Activated naive CD8-positive, alpha-beta T cell treated with anti-CD3 and anti-CD28 coated beads for 36 hours (primary cell): Measurements from ENCODE around the gene ELFN2. TPM values are rescaled to one million over a fixed set of nuclear protein-coding genes. Genes with fewer than 3 reads are reported as not detected.
A peak's percentile ranks its signal among the peaks of the same experiment; 100 is the strongest.

Experiments used
- DNase-seq: peaks from one replicate; pipeline ENCODE4 v3.0.0; 2021
- H3K27ac Mint-ChIP-seq: one replicate; pipeline ENCODE4 v1.8.0; 2022; ENCODE audit warnings: mild to moderate bottlenecking, moderate library complexity, mixed read lengths
- H3K27me3 Mint-ChIP-seq: one replicate; pipeline ENCODE4 v1.8.0; 2022; ENCODE audit warnings: mild to moderate bottlenecking, mixed read lengths
- H3K36me3 Mint-ChIP-seq: one replicate; pipeline ENCODE4 v1.8.0; 2021; ENCODE audit warnings: mild to moderate bottlenecking, mixed read lengths
- H3K4me1 Mint-ChIP-seq: one replicate; pipeline ENCODE4 v1.8.0; 2021; ENCODE audit warnings: mixed read lengths
- H3K4me3 Mint-ChIP-seq: one replicate; pipeline ENCODE4 v1.8.0; 2022; ENCODE audit warnings: mild to moderate bottlenecking, moderate library complexity, mixed read lengths
- H3K9me3 Mint-ChIP-seq: one replicate; pipeline ENCODE4 v1.8.0; 2022; ENCODE audit warnings: mixed read lengths
- total RNA-seq, 2 experiments: library from RNA; stranded (reverse); gene quantifications; one replicate each; pipeline ENCODE4 v1.2.3, GENCODE V29; 2021

The ELFN2 gene
- total RNA-seq, 2 experiments from 2014 or later: 0.06 to 0.20 TPM

DNA sequence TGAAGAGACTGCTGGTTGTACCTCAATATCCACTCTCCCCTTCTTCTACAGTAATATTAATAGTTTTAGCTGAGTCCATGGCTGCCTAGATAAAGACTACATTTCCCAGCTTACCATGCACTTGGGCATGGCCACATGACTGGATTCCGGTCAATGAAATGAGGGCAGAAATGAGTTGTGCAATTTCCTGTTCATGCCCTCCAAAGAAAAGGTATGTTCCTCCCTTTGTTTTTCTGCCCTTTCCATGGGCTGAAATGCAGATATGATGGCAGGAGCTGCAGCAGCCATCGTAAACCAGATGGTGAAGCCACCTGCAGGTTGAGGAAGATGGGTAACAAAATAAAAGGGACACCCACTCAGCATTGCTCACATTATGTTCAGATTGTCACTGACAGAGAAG, 15.3 kb upstream of the ELFN2 start:
- no peak for DNase-seq
- Mint-ChIP-seq H3K4me3 (no peak overlapping the region), H3K36me3 (peaks cover 3% of the 10 kb centered on the region), H3K27me3 (no peaks in the 10 kb centered on the region), H3K4me1 (peaks cover 4% of the 10 kb centered on the region), H3K9me3 (peaks cover 3% of the 10 kb centered on the region), H3K27ac (no peak overlapping the region)

DNA sequence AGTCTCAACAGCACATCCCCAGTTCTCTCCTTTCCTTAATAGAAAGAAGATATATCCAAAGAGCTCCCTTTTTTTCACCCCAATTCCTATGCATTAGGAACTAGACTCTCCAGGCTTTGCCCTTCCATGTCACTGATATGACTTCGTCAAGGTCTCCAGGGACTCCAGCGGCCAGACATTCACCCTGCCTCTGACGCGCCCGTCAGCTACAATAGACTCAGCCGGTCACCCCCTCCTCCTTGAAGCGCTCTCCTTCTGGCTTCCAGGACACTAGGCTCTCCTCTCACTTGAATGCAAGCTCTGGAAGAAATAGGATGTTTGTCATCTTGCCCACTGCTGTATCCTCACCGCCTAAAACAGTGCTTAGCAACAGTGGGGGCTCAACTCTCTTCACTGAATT, 14.9 kb upstream of the ELFN2 start:
- H3K4me1 Mint-ChIP-seq: peaks cover 4% of the 10 kb centered on the region
- no peaks in the 10 kb centered on the region for H3K27me3 Mint-ChIP-seq
- H3K9me3 Mint-ChIP-seq: peaks cover 3% of the 10 kb centered on the region
- H3K4me3 Mint-ChIP-seq: no peak overlapping the region
- H3K36me3 Mint-ChIP-seq: peaks cover 3% of the 10 kb centered on the region
- no peak overlapping the region for H3K27ac Mint-ChIP-seq
- no peak for DNase-seq

DNA sequence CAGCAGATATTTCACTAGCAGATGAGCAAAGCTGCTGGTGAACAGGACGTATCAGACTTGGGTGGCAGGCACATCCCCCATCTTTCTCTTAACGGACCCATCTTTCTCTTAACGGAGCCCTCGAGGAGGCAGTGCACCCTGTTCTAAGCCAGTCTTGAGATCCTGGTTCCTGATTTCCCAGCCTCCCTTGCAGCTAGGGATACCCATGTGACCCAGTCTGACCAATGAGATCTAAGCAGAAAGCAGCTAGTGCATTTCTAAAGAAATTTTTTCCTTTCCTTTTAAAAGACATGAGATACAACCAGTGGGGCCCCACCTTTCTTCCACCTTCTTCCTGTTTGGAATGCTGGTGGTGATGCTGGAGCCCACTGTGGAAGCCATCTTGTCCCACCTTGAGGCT, 13.6 kb upstream of the ELFN2 start:
- no peak overlapping the region for H3K4me3 Mint-ChIP-seq
- H3K4me1 Mint-ChIP-seq: peaks cover 4% of the 10 kb centered on the region
- H3K27ac Mint-ChIP-seq: no peak overlapping the region
- peaks cover 3% of the 10 kb centered on the region for H3K9me3 Mint-ChIP-seq
- no peaks in the 10 kb centered on the region for H3K27me3 Mint-ChIP-seq
- no peak for DNase-seq
- H3K36me3 Mint-ChIP-seq: peaks cover 3% of the 10 kb centered on the region

DNA sequence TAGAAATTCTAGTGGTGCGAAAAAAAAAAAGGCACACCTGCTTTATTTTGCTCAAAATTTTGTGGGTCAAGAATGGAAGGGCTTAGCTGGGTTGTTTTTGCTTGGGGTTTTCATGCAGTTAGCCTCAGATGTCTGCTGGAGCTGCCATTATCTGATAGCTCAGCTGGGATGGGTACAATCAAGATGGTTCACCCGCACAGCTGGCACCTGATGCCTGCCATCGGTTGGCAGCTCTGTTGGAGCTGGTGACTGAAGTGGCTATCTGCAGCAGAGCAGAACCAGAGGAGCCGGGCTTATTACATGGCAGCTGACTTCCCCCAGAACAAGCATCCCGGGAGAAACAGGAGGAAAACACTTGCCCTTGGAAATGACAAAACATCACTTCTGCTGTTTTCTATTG, 12.1 kb upstream of the ELFN2 start:
- Mint-ChIP-seq H3K27me3 (no peaks in the 10 kb centered on the region), H3K36me3 (peaks cover 3% of the 10 kb centered on the region), H3K9me3 (peaks cover 3% of the 10 kb centered on the region), H3K4me3 (no peak overlapping the region), H3K27ac (no peak overlapping the region), H3K4me1 (peaks cover 4% of the 10 kb centered on the region)
- DNase-seq: no peak

DNA sequence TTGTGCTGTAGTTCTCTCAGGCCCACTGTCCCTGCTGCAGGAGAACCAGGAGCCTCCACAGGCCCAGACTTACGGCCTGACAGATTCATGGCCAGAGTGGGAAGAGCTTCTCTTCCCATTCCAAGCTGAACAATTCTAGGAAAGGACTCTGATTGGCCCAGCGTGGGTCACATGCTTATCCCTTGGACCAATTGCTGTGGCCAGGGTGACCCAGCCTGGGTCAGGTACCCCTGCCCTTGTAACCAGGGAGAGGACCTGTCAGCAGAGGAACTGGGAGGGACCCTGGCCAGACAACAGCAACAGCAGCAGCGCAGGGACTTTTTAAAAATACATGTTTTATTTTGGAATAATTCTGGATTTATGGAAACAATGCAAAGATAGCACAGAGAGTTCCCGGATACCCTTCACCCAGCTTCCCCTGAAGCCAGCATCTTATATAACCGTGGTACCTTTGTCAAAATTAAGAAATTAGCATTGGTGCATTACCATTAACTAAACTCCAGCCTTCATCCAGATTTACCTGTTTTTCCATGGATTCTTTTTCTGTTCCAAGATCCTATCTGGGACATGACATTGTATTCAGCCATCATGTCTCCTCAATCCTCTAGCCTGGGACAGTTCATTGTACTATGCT, 8.8 kb upstream of the ELFN2 start:
- H3K27ac Mint-ChIP-seq: no peak overlapping the region
- no peak overlapping the region for H3K4me3 Mint-ChIP-seq
- no peaks in the 10 kb centered on the region for H3K27me3 Mint-ChIP-seq
- no peak for DNase-seq
- H3K36me3 Mint-ChIP-seq: peaks cover 4% of the 10 kb centered on the region
- peaks cover 5% of the 10 kb centered on the region for H3K9me3 Mint-ChIP-seq
- H3K4me1 Mint-ChIP-seq: peaks cover 13% of the 10 kb centered on the region

DNA sequence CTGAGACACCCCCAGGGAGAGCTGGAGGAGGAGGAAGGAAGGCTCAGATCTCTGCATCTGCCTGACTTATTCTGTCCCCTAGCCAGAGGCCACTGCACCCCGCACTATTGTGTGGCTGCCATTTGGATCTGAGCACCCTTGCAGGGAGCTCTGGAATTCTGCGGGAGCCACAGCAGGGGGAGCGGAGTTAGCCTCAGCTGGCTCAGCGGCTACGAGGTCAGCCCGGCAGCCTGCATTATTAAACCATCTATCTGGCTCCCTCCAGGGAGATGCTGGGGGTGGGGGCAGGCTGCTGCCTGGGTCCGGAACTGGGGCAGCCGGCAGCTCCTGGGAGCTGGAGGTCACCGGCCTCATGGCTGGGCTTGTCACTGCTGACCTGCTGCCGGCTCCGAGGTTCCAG, 6.5 kb upstream of the ELFN2 start:
- Mint-ChIP-seq H3K4me1 (peaks cover 19% of the 10 kb centered on the region), H3K27ac (no peak overlapping the region), H3K27me3 (peaks cover 12% of the 10 kb centered on the region), H3K9me3 (peaks cover 4% of the 10 kb centered on the region), H3K36me3 (peaks cover 4% of the 10 kb centered on the region), H3K4me3 (no peak overlapping the region)
- DNase-seq: no peak

DNA sequence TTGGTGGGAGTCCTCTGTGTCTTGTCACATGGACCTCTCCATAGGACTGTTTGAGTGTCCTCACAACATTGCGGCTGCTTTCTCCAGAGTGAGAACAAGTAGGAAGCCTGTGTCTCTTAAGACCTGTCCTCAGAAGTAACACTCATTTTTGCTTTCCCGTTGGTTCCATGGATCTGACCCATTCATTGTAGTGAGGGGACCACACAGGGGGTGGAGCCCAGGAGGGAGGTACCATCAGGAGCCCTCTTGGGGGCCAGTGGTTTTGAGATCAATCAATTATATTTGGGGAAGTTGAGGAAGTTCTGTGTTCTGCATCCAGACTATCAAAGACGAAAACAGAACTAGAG, 5.4 kb upstream of the ELFN2 start:
- Mint-ChIP-seq H3K4me3 (no peak overlapping the region), H3K4me1 (peaks cover 22% of the 10 kb centered on the region), H3K27me3 (peaks cover 23% of the 10 kb centered on the region), H3K9me3 (peaks cover 4% of the 10 kb centered on the region), H3K36me3 (peaks cover 4% of the 10 kb centered on the region), H3K27ac (no peak overlapping the region)
- no peak for DNase-seq

DNA sequence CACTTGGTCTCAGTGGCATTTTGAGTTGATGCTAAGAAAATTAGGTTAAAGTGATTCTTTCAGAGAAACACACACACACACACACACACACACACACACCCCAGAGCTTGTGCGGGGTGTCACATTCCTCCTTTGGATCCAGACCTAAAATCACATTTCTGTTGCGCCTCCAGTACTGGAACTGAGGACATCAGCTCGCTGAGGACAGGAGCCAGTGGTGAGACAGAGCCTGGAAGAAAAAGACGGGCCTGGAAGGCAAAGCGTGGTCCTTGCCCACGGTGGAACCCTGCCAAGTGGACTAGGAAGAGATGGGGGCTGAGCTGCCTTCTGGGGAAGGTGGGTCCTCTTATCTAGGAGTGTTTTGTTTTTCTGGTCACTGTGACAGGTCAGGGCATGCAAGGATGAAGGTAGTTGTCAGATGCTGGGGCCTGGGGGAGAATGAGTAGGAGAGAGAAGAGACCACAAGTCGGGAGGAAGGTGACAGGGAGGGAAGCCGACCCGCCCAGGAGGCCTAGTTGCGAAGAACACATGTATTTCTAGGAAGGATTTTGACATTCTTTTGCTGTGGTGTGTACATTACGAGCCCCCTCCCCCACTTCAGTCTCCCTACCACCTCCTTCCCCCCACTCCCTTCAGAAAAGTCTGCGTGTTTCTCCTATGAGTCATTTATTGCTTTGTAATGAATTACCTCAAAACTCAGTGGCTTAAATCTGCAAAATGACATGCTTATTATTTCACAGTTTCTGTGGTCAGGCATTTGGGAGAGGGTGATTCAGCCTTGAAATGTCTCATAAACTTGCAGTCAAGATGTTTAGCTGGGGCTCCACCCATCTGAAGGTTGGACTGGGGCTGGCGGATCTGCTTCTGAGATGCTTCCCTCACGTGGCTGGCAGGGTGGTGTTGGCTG, 4.8 kb upstream of the ELFN2 start:
- Mint-ChIP-seq H3K9me3 (peaks cover 4% of the 10 kb centered on the region), H3K4me3 (no peak overlapping the region), H3K4me1 (peaks cover 22% of the 10 kb centered on the region), H3K27ac (peak overlapping the region; percentile 19), H3K36me3 (peaks cover 4% of the 10 kb centered on the region), H3K27me3 (peaks cover 25% of the 10 kb centered on the region)
- DNase-seq: peak; percentile 52

DNA sequence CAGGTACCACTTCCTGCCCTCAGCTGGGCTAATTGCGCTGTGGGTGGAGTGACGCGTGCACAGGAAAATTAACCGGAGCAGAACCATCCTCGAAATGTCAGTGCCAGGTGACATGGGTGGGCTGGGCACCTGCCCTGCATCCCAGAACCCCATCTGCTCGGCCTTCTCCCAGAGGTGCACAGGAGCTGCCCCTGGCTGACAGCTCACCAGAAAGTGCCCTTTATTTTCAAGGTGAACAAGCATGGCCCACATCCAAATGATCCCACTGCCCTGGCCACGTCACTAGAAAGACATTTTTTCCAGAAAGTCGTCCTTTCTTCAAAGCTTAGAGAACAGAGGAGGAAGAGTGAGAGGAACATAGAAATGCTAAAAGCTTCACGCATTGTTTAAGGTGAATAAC, 4.1 kb upstream of the ELFN2 start:
- H3K9me3 Mint-ChIP-seq: peaks cover 4% of the 10 kb centered on the region
- no peak overlapping the region for H3K4me3 Mint-ChIP-seq
- H3K36me3 Mint-ChIP-seq: peaks cover 4% of the 10 kb centered on the region
- peaks cover 32% of the 10 kb centered on the region for H3K27me3 Mint-ChIP-seq
- peaks cover 24% of the 10 kb centered on the region for H3K4me1 Mint-ChIP-seq
- no peak for DNase-seq
- no peak overlapping the region for H3K27ac Mint-ChIP-seq

DNA sequence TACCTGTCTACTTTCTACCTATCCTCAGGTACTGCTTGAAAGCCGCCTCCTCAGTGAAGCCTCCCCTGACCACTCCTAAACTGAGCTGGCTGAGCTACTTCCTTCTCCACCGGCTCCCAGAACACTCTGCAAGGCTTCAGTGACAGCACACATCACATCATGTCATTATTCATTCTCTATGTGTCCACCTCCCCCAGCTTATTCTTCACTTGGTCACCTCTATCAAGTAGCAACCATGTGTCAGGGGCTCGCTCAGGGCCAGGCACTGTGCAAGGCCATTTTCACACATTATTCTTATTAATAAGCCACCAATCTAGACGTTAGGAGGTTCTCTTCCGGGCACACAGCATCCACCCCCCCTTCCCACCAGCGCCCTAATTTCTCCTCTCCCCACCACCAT, 3.7 kb upstream of the ELFN2 start:
- peaks cover 4% of the 10 kb centered on the region for H3K36me3 Mint-ChIP-seq
- H3K4me1 Mint-ChIP-seq: peaks cover 27% of the 10 kb centered on the region
- DNase-seq: no peak
- peaks cover 4% of the 10 kb centered on the region for H3K9me3 Mint-ChIP-seq
- no peak overlapping the region for H3K27ac Mint-ChIP-seq
- H3K4me3 Mint-ChIP-seq: no peak overlapping the region
- H3K27me3 Mint-ChIP-seq: peaks cover 36% of the 10 kb centered on the region

DNA sequence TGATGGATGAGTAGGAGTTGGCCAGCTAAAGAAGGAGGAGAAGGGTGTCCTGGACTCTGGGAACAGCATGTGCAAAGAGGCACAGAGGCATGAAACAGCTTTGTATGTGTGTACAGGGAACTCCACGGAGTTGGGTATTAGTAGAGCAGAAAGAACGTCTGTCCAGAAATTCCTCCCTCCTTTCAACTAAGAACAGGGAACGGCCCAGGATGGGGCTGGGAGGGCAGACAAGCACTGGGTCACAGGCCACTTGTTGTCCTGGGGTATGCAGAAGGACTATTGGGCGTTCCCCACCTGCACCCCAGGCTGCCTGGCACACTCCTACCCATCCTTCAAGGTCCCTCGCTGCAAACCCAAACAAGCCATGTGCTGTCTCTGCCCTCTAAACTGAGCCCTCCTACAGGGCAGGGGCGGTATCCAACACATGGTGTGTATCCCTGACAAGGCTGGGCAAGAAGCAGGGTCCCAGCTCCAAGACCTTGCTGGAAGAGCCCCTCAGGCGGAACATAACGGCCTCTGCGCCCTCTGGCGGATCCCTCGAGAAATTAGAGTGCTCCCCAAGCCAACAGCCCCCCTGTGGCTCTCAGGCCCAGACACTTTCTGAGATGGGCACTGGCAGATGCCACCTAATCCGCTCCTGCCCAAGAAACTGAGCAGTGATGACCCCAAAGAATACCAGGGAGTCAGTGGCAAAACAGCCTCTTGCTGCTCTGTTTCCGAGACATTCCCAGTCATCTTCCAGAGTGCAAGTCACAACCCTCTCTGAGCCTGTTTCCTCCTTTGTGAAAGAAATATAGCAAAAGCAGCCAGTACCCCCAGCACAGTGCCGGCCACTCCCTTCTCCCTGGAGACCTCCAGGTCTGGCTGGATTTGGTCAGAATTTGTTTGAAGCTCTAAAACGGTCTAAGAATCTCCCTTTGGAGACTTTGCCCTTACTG, 1.6 kb upstream of the ELFN2 start:
- Mint-ChIP-seq H3K27me3 (peaks cover 50% of the 10 kb centered on the region), H3K4me1 (peaks cover 29% of the 10 kb centered on the region), H3K27ac (no peak overlapping the region), H3K36me3 (peaks cover 4% of the 10 kb centered on the region), H3K4me3 (no peak overlapping the region), H3K9me3 (peaks cover 4% of the 10 kb centered on the region)
- DNase-seq: peak; percentile 59

DNA sequence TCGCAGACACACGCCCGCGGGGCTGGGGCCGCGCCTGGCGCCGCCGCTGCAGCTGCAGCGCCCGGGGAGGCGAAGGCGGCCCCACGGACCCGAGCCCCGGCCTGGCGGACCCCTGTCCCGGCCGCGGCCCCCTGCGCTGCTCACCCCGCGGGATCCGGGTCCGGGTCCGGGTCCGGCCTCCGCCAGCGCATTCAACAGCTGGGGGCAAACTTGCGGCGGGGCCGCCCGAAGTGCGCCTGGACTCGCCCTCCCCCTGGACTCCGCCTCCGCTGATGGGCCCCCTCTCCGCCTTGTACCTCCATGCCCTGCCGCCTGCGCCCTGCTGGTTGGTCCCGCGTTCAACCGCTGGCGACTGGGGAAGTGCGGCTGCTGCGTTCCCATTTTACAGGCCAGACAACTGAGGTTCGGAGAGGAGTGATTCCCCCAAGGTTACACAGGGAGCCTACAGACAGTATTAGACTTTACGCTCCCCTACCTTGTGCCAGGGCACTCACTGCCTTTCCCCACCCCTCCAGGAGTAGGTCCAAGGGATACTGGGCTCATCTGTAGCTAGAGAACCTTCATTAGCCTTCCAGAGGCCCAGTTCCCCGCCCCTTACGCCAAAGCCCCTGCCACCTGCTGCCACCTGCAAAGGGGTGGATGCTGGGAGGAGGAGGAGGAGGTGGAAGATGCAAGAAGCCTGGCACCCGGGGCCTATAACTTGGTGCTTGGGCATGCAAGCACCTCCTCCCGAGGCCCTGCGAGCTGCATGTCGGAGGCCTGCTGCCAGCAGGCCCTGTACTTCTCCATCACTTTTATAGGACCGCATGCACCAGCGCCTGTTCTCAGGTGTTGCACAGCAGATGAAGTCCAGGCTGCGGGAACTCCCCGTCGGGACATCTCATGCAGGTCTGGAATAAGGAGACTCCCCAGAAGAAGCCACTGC, 694 bp upstream of the ELFN2 start:
- peak overlapping the region; percentile 51 for H3K4me3 Mint-ChIP-seq
- DNase-seq: no peak
- peaks cover 4% of the 10 kb centered on the region for H3K36me3 Mint-ChIP-seq
- peaks cover 29% of the 10 kb centered on the region for H3K4me1 Mint-ChIP-seq
- peaks cover 4% of the 10 kb centered on the region for H3K9me3 Mint-ChIP-seq
- peaks cover 50% of the 10 kb centered on the region for H3K27me3 Mint-ChIP-seq
- no peak overlapping the region for H3K27ac Mint-ChIP-seq

DNA sequence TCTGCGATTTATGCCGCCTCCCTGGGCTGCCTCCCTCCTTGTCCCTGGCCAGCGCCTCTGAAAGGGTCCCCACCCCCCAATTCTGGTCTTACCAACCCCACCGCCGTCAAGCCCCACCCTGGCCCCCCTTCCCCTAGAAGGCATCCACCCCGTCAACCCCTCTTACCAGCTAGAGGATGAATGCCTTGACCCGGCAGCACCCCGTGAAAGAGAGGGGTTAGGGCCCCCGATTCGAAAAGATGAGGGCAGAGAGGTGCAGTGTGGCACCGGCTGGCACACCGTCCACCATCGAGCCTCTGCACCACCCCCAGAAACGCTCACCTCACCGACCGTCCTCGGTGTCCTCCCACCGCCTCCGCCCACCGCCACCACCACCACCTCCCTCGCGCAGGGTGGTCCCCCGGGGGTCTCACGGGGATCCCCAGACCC, 559 bp downstream of the ELFN2 start:
- H3K4me1 Mint-ChIP-seq: peaks cover 21% of the 10 kb centered on the region
- peaks cover 51% of the 10 kb centered on the region for H3K27me3 Mint-ChIP-seq
- no peak for DNase-seq
- H3K9me3 Mint-ChIP-seq: no peaks in the 10 kb centered on the region
- no peak overlapping the region for H3K27ac Mint-ChIP-seq
- peak overlapping the region; percentile 59 for H3K4me3 Mint-ChIP-seq
- H3K36me3 Mint-ChIP-seq: no peaks in the 10 kb centered on the region
